Measurements from ENCODE around the gene ITGAV.

Gene ITGAV

GRCh38 chr2:186617148-186617547, 27.3 kb downstream of the ITGAV start:
- DNase-seq: no peak

- DNase-seq: no peak
These were observed 27.9 kb downstream of the ITGAV start for GRCh38 chr2:186617771-186618170.

- no peak for DNase-seq
These were observed 28.8 kb downstream of the ITGAV start for GRCh38 chr2:186618696-186619095.

- no peak for DNase-seq
These were observed 33.2 kb downstream of the ITGAV start for GRCh38 chr2:186623084-186623483.

- DNase-seq: no peak
These were observed 34.4 kb downstream of the ITGAV start for GRCh38 chr2:186624276-186624675.

- DNase-seq: no peak
These were observed 39.6 kb downstream of the ITGAV start for GRCh38 chr2:186629250-186629996.

GRCh38 chr2:186632417-186632816, 42.6 kb downstream of the ITGAV start:
- DNase-seq: no peak

GRCh38 chr2:186634701-186635100, 44.8 kb downstream of the ITGAV start:
- no peak for DNase-seq

GRCh38 chr2:186636800-186637496, 47.1 kb downstream of the ITGAV start:
- no peak for DNase-seq

GRCh38 chr2:186637497-186637800, 47.6 kb downstream of the ITGAV start:
- DNase-seq: no peak

- no peak for DNase-seq
These were observed 50.1 kb downstream of the ITGAV start for GRCh38 chr2:186639939-186640338.

GRCh38 chr2:186641132-186641806, 51.4 kb downstream of the ITGAV start:
- DNase-seq: no peak

- DNase-seq: peak; percentile 27
These were observed 52.0 kb downstream of the ITGAV start for GRCh38 chr2:186641807-186642321.

- DNase-seq: no peak
These were observed 54.9 kb downstream of the ITGAV start for GRCh38 chr2:186644791-186645190.

- DNase-seq: no peak
These were observed 56.1 kb downstream of the ITGAV start for GRCh38 chr2:186645999-186646398.

- no peak for DNase-seq
These were observed 58.3 kb downstream of the ITGAV start for GRCh38 chr2:186648130-186648529.

- DNase-seq: no peak
These were observed 63.7 kb downstream of the ITGAV start for GRCh38 chr2:186653511-186653910.

GRCh38 chr2:186659383-186659782, 69.5 kb downstream of the ITGAV start:
- DNase-seq: no peak

GRCh38 chr2:186664385-186665043, 74.7 kb downstream of the ITGAV start:
- DNase-seq: no peak

GRCh38 chr2:186669146-186669545, 79.3 kb downstream of the ITGAV start:
- DNase-seq: no peak

- no peak for DNase-seq
These were observed 81.0 kb downstream of the ITGAV start for GRCh38 chr2:186670831-186671230.

- DNase-seq: no peak
These were observed 85.5 kb downstream of the ITGAV start for GRCh38 chr2:186675380-186675779.

GRCh38 chr2:186683341-186683740, 93.5 kb downstream of the ITGAV start:
- DNase-seq: no peak

All from stimulated activated CD4-positive, alpha-beta T cell treated with anti-CD3 and anti-CD28 coated beads, Interleukin-4, amount 100 ng/mL, for 24 hours (primary cell).